Thyroid gland (tissue), 4 donors: ENCODE data around the gene C11orf71.

ENCODE experiments used
- POLR2A ChIP-seq, 2 donors: fragments of 450-650 bp; IDR thresholded peaks; one replicate each; pipeline ENCODE4 v1.6.1; 2017; ENCODE audit warnings: antibody characterized with exemption in 2 of 2, mild to moderate bottlenecking in 2 of 2, moderate library complexity in 1 of 2
- TF ChIP-seq, protein P1 (sequence below), 6 experiments: fragments of 200-600 bp in 3 of 6; fragments of 450-650 bp in 3 of 6; sonication (generic) in 3 of 6; IDR thresholded peaks; one replicate each; pipeline ENCODE4 v1.5.1; 2016 to 2019; ENCODE audit warnings: antibody characterized with exemption in 6 of 6, mild to moderate bottlenecking in 2 of 6, inconsistent platforms in 1 of 6, moderate library complexity in 1 of 6

DNA sequence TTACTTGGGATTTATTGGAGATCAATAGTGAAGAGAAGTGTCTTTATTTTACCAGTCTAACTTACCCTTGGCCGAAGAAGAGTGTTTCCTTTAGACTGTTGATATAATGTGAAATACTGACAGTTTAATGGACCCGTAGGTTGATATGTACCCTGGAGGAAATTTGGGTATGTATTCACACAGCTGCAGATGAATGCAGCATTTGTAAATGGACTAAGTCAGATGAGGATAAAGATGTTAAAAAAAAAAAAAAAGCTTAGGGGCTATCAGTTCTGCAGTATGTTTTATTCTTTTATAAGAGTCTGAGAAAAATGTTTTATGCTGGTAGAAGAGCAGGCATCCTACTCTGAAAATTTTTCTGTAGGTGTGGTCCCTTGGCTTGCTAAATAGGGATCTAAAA lies 41.6 kb upstream of the C11orf71 start:
- TF ChIP-seq, protein P1, sequence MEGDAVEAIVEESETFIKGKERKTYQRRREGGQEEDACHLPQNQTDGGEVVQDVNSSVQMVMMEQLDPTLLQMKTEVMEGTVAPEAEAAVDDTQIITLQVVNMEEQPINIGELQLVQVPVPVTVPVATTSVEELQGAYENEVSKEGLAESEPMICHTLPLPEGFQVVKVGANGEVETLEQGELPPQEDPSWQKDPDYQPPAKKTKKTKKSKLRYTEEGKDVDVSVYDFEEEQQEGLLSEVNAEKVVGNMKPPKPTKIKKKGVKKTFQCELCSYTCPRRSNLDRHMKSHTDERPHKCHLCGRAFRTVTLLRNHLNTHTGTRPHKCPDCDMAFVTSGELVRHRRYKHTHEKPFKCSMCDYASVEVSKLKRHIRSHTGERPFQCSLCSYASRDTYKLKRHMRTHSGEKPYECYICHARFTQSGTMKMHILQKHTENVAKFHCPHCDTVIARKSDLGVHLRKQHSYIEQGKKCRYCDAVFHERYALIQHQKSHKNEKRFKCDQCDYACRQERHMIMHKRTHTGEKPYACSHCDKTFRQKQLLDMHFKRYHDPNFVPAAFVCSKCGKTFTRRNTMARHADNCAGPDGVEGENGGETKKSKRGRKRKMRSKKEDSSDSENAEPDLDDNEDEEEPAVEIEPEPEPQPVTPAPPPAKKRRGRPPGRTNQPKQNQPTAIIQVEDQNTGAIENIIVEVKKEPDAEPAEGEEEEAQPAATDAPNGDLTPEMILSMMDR (IDR thresholded peaks at IDR 0.05), result no peak
- no peak for TF ChIP-seq POLR2A (IDR thresholded peaks at IDR 0.05)
